ENCODE data around the gene DNMBP.

The DNMBP gene

GRCh38 chr10:99979066-99979685, 30.6 kb downstream of the DNMBP start:
- DNase-seq (ENCODE audit: low read depth), result no peak
- no peak overlapping the region for H3K4me3 ChIP-seq (ENCODE audit: control insufficient read depth, low read depth, low read length)
- TF ChIP-seq CTCF (IDR thresholded peaks at IDR 0.05; ENCODE audit: control insufficient read depth, insufficient read depth, low read depth, low read length, missing control alignments), result no peak

- TF ChIP-seq CTCF (IDR thresholded peaks at IDR 0.05; ENCODE audit: control insufficient read depth, insufficient read depth, low read depth, low read length, missing control alignments), result no peak
- DNase-seq (ENCODE audit: low read depth), result no peak
- H3K4me3 ChIP-seq (ENCODE audit: control insufficient read depth, low read depth, low read length), result no peak overlapping the region
These were observed 31.8 kb downstream of the DNMBP start for GRCh38 chr10:99977916-99978315.

- H3K4me3 ChIP-seq (ENCODE audit: control insufficient read depth, low read depth, low read length), result no peak overlapping the region
- peak; percentile 80 for DNase-seq (ENCODE audit: low read depth)
These were observed 32.7 kb downstream of the DNMBP start for GRCh38 chr10:99976886-99977665.

GRCh38 chr10:99975942-99976809, 33.6 kb downstream of the DNMBP start:
- no peak for DNase-seq (ENCODE audit: low read depth)
- H3K4me3 ChIP-seq (ENCODE audit: control insufficient read depth, low read depth, low read length), result no peak overlapping the region
- TF ChIP-seq CTCF (IDR thresholded peaks at IDR 0.05; ENCODE audit: control insufficient read depth, insufficient read depth, low read depth, low read length, missing control alignments), result no peak

More at GRCh38 chr10:99976886-99977665, 32.7 kb downstream of the DNMBP start:
- no peak for TF ChIP-seq CTCF (IDR thresholded peaks at IDR 0.05; ENCODE audit: control insufficient read depth, insufficient read depth, low read depth, low read length, missing control alignments)

GRCh38 chr10:99975106-99975829, 34.5 kb downstream of the DNMBP start:
- no peak for DNase-seq (ENCODE audit: low read depth)
- no peak overlapping the region for H3K4me3 ChIP-seq (ENCODE audit: control insufficient read depth, low read depth, low read length)
- no peak for TF ChIP-seq CTCF (IDR thresholded peaks at IDR 0.05; ENCODE audit: control insufficient read depth, insufficient read depth, low read depth, low read length, missing control alignments)

- no peak overlapping the region for H3K4me3 ChIP-seq (ENCODE audit: control insufficient read depth, low read depth, low read length)
- no peak for DNase-seq (ENCODE audit: low read depth)
- peak; percentile 27 for TF ChIP-seq CTCF (IDR thresholded peaks at IDR 0.05; ENCODE audit: control insufficient read depth, insufficient read depth, low read depth, low read length, missing control alignments)
These were observed 36.6 kb downstream of the DNMBP start for GRCh38 chr10:99973190-99973589.
